ENCODE measurements around the gene ITIH3. TPM values are rescaled to one million over a fixed set of nuclear protein-coding genes. Genes with fewer than 3 reads are reported as not detected.
A peak's percentile ranks its signal among the peaks of the same experiment; 100 is the strongest.

ITIH3 gene
- total and polyA plus RNA-seq, 4 donors: 507 to 1,326 (median 909) TPM

- TF ChIP-seq FOXA1 (IDR thresholded peaks at IDR 0.05): no peak
- no peak for TF ChIP-seq FOXA2 (IDR thresholded peaks at IDR 0.05)
- no peak for TF ChIP-seq REST (IDR thresholded peaks at IDR 0.05)
- no peak for TF ChIP-seq GABPA (IDR thresholded peaks at IDR 0.05 in 1 of 2, conservative IDR thresholded peaks at IDR 0.05 in 1 of 2)
- TF ChIP-seq ZBTB33 (IDR thresholded peaks at IDR 0.05): no peak
- TF ChIP-seq RXRA (IDR thresholded peaks at IDR 0.05): no peak
- no peak for TF ChIP-seq ATF3 (IDR thresholded peaks at IDR 0.05)
- no peak for TF ChIP-seq YY1 (IDR thresholded peaks at IDR 0.05)
- no peak for TF ChIP-seq TAF1 (conservative IDR thresholded peaks at IDR 0.05)
- TF ChIP-seq RAD21 (IDR thresholded peaks at IDR 0.05): no peak
- no peak for TF ChIP-seq MAX (IDR thresholded peaks at IDR 0.05)
- TF ChIP-seq NR2F2 (IDR thresholded peaks at IDR 0.05): no peak
- TF ChIP-seq HNF4G (IDR thresholded peaks at IDR 0.05): no peak
- TF ChIP-seq CTCF (IDR thresholded peaks at IDR 0.05; ENCODE audit: low read depth, low read length, missing input control): no peak
- no peak for TF ChIP-seq HNF4A (conservative IDR thresholded peaks at IDR 0.05)
- no peak for TF ChIP-seq SP1 (IDR thresholded peaks at IDR 0.05)
- no peak for TF ChIP-seq EGR1 (IDR thresholded peaks at IDR 0.05; ENCODE audit: low read depth in 2 of 2)
- no peak for TF ChIP-seq JUND (IDR thresholded peaks at IDR 0.05)
- H3K9ac ChIP-seq (ENCODE audit: low read depth in 1 of 2, low read length in 2 of 2): no peak overlapping the region
- peak overlapping the region; percentile 77 to 97 for H3K27ac ChIP-seq (ENCODE audit: low read depth in 1 of 2, low read length in 2 of 2)
- no peaks in the 10 kb centered on the region for H3K9me3 ChIP-seq (ENCODE audit: control insufficient read depth in 4 of 4, low read length in 3 of 4)
- peaks cover 4 to 38% (median 29%) of the 10 kb centered on the region in 4 donors for H3K36me3 ChIP-seq (ENCODE audit: control insufficient read depth in 4 of 4, insufficient read depth in 3 of 4, low read depth in 1 of 4, low read length in 3 of 4)
- no peak for DNase-seq (ENCODE audit: low spot score)
- H3K4me1 ChIP-seq (ENCODE audit: control insufficient read depth in 4 of 4, insufficient read depth in 4 of 4, low read length in 3 of 4): peaks cover 20 to 85% (median 66%) of the 10 kb centered on the region in 4 donors
- H3K4me3 ChIP-seq (ENCODE audit: low read depth in 1 of 3, low read length in 3 of 3): no peak overlapping the region
- H3K27me3 ChIP-seq (ENCODE audit: control insufficient read depth in 4 of 4, insufficient read depth in 4 of 4, low read length in 3 of 4): no peaks in the 10 kb centered on the region
- 86% methylated on average over 4 of the region's 4 CpGs for WGBS
Observed at GRCh38 chr3:52791928-52792327, 2.7 kb upstream of the ITIH3 start.
